HG02642 (cell line): ENCODE measurements around the gene RALGAPA1.
"Not testable (repeated sequence)": the region's sequence is repeated elsewhere in the genome, so short reads cannot be mapped to it uniquely, and the experiment has no call there.

Source experiments
- ATAC-seq: cut with Tn5 transposase; IDR thresholded peaks from one replicate; pipeline ENCODE4 v1.9.1; 2021; ENCODE audit warnings: mild to moderate bottlenecking; ENCODE audit not compliant: unreplicated experiment, poor library complexity

The RALGAPA1 gene

DNA sequence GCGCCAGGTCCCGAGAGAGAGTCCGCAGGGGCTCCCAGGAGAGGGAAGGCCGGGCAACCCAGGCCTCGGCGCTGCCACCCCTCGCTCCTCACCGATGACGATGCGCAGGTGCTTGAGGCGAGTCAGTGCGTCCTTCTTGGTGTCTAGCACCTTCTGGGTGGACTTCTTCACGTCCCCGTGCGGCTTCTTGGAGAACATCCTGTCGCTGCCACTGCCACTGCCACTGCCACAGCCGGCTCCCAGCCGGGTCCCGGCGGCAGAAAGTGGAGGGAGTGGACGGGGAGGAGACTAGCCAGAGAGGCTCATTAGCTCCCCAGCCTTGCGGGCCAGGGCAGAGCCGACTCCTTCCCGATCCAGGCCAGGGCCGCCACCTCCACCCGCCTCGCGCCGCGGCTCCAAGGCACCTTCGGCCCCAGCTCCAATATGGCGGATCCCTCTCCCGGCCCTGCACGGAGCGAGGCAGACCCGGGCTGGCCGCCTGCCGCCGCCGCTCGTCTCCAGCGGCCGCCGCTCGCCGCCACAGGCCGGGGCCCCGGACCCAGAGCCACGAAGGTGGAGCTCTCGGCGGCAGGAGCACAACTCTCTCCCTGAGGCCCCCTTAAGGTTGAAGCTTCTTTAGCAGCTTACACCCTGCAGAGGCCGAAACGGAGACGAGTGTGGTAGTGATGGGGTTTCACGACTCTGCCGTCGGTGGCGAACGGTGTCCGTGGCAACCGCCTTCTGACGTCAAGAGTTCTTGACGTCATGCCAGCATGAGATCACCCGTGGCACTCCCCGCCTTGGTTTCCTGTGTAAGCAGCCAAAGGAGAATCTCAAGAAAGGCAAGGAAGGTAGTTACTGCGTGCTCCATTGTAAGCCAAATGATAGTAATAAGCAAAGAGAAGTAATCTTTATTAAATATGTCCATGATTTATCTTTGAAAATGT, at the start of gene RALGAPA1:
Gene RALGAPA1, minus strand, starts transcription at position 658 of the 926 bp plus-strand sequence. Its CDS starts 460 bp downstream, at position 198.
- peak; percentile 98 for ATAC-seq

DNA sequence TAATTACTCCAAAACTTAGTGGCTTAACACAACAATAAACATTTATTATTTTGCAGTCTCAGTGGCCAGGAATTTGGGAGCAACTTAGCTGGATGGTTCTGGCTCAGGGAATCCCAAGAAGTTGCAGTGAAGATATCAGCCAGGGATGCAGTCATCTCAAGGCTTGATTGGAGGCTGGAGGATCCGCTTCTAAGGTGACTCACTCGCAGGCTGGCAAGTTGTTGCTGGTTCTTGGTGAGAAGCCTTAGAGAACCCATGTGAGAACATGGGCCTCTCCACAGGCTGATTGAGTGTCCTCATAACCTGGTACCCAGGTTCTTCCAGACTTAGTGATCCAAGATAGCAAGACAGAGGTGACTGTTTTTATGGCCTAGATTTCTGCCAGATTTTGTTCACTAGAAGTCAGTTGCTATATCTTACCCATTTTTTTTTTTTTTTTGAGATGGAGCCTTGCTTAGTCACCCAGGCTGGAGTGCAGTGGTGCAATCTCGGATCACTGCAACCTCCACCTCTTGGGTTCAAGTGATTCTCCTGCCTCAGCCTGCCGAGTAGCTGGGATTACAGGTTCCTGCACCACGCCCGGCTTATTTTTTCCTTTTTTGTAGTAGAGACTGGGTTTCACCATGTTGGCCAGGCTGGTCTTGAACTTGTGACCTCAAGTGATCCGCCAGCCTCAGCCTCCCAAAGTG, 49.6 kb upstream of the RALGAPA1 start:
- no peak for ATAC-seq

DNA sequence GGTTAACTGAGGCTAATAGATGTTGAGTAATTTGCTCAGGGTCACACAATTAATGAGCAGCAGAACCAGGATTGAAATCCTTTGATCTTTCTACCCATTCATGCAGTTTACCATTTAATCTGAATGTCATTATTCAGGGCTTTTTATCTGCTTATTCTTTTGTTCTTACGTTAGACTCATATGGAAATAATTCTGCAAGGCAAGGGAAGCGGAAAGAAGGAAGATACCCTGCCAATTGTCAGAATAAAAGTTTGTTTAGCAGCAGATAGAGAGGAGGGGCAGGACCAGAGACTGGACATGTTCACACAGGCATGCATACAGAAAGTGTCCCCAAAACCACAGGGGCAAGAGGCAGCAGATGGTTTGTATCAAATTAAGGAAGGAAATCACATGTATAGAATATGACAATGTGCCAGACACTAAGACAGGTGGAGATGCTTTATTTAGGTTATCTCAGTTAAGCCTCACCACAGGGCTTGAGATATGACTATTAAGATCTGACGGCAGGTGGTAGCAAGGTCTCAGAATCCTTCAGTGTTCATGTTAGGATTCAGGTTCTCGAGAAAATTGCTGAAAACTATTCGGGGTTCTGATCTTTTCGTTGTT, 46.9 kb upstream of the RALGAPA1 start:
- ATAC-seq, result peak; percentile 95

DNA sequence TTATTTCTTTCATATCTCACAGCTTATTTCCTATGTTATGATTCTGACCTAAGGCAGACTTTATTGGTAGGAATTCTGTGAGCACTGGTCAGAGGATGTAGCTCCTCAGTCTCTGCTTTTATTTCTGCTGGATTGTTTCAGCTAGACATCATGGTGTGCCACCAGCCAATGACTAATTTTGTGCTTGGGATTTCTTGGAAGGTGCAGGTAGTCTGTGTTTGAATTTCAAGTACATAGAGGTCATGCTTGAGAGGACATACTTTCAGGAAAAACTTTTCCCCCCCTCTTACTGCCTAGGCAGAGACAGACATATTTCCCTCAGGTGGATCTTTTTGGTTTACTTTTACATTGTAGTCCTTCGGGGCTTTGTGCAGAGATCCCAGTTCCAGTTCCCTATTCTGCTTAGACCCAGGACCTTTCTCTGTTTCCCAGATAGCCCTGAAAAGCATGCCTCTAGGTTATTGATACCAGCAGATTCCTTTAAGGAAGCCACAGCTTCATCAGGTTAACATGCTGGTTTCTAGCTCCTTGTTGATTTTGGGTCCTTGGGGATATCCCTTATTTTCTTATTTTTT, 45.7 kb upstream of the RALGAPA1 start:
- no peak for ATAC-seq

DNA sequence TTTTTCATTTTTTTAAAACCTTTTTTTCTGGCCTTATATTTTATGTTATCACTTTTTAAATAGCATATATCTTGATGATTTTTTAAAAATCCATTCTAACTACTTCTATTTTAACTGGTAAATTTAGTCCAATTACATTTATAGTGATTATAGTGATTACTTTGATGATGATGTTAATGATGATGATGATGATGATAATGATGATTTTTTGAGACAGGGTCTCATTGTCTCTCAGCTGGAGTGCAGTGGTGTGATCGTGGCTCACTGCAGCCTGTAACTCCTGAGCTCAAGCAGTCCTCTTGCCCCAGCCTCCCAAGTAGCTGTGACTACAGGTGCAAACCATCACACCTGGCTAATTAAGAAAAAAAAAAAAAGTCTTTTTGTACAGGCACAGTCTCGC, 44.1 kb upstream of the RALGAPA1 start:
- ATAC-seq, result no peak

DNA sequence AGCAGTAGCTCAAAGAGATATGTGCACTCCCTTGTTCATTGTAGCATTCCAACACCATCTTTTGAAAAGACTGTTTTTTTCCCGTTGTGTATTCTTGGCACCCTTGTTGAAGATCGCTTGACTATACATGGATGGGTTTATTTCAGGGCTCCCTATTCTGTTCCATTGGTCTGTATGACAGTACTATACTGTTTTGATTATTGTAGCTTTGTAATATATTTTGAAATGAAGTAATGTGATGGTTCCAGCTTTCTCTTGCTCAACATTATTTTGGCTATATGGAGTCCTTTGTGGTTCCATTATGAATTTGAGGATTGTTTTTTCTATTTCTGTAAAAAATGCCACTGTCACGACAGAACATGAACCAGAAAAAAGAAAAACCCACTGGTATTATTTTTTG, 42.7 kb upstream of the RALGAPA1 start:
- ATAC-seq, result no peak

DNA sequence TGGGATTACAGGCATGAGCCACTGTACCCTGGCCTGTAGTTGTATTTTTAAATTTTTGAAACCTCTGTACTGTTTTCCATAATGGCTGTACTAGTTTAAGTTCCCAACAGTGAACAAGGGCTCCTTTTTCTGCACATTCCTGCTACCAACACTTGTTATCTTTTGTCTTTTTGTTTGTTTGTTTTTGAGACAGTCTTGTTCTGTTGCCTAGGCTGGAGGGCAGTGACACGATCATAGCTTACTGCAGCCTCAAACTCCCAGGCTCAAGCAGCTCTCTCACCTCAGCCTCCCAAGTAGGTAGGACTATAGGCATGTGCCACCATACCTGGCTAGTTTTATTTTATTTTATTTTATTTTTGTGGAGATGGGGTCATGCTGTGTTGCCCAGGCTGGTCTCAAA, 40.0 kb upstream of the RALGAPA1 start:
- ATAC-seq, result no peak

DNA sequence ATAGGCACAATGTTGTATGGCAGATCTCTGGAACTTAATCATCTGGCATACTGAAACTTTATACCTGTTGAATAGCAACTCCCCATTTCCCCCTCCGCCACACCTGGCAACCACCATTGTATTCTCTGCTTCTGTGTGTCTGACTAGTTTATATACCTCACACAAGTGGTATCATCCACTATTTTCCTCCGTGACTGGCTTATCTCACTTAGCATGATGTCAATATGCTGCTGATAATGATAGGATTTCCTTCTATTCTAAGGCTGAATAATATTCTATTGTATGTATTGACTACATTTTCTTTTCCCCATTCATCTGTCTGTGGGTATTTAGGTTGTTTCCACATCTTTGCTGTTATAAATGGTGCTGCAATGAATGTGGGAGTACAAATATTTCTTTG, 38.5 kb upstream of the RALGAPA1 start:
- no peak for ATAC-seq

DNA sequence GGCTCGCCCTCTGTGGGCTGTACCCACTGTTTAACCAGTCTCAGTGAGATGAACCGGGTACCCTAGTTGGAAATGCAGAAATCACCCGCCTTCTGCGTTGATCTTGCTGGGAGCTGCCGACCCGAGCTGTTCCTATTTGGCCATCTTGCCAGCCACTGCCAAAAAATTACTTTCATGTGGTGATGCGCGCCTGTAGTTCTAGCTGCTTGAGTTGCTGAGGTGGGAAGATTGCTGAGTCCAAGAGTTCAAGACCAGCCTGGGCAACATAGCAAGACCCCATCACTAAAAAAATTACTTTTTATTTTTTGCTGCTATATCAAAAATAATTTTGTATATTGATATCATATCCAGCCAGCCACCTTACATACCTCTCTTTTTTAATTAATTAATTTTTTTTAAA, 35.4 kb upstream of the RALGAPA1 start:
- ATAC-seq, result no peak

DNA sequence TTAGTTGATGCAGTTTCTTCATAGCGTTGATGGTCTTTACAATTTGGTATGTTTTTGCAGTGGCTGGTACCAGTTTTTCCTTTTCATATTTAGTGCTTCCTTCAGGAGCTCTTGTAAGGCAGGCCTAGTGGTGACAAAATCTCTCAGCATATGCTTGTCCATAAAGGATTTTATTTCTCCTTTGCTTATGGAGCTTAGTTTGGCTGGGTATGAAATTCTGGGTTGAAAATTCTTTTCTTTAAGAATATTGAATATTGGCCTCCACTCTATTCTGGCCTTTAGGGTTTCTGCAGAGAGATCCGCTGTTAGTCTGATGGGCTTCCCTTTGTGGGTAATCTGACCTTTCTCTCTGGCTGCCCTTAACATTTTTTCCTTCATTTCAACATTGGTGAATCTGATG, 33.1 kb upstream of the RALGAPA1 start:
- ATAC-seq, result not testable (repeated sequence)

DNA sequence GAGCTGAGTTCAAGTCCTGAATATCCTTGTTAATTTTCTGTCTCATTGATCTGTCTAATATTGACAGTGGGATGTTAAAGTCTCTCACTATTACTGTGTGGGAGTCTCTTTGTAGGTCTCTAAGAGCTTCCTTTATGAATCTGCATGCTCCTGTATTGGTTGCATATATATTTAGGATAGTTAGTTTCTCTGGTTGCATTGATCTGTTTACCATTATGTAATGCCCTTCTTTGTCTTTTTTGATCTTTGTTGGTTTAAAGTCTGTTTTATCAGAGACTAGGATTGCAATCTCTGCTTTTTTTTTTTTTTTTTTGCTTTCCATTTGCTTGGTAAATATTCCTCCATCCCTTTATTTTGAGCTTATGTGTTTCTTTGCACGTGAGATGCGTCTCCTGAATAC, 32.6 kb upstream of the RALGAPA1 start:
- not testable (repeated sequence) for ATAC-seq

DNA sequence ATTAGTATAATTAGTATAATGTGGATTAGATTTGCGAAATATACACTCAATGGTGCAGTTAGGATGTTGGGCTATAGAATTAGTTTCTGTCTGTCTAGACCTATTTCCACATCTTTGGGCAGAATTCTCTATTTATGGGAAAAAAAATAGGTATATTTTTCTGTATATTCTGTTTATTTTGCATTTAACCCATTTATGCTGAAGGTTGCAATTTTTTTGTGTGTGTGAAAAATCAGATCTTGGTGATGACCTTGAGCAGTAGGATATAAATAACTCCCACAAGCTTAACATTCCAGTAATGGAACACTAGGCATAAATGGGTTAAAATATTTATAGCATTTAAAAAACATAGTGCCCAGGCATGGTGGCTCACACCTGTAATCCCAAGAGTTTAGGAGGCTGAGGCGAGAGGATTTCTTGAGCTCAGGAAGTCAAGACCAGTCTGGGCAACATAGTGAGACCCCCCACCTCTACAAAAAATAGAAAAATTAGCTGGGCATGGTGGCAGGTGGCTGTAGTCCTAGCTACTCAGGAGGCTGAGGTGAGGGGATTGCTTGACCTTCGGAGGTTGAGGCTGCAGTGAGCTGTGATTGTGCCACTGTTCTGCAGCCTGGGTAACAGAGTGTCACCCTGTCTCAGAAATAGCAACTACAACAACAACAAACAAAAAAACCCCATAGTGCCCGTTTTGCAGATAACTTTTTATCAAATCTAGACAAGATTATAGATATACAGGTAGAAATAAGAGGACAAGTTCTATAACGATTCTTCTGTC, 26.3 kb upstream of the RALGAPA1 start:
- ATAC-seq, result no peak

DNA sequence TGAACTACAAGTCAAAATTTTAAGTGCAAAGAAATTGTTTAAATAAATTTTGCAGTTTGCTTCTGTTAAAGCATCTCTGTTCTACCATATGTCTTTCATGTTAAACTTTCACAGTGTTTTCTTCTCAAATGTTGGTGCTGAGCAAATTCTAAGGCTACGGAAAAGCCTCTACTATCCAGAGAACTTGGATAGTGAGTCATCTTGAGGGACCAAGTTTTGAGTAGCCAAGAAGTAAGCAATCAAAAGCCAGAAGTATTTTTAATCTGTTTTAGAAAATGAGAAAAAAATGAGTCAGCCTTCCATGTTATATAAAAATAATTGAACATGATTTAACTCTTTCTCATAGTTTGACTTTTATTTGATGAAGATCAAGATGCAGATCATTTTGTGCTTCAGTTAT, 20.4 kb upstream of the RALGAPA1 start:
- ATAC-seq, result no peak

DNA sequence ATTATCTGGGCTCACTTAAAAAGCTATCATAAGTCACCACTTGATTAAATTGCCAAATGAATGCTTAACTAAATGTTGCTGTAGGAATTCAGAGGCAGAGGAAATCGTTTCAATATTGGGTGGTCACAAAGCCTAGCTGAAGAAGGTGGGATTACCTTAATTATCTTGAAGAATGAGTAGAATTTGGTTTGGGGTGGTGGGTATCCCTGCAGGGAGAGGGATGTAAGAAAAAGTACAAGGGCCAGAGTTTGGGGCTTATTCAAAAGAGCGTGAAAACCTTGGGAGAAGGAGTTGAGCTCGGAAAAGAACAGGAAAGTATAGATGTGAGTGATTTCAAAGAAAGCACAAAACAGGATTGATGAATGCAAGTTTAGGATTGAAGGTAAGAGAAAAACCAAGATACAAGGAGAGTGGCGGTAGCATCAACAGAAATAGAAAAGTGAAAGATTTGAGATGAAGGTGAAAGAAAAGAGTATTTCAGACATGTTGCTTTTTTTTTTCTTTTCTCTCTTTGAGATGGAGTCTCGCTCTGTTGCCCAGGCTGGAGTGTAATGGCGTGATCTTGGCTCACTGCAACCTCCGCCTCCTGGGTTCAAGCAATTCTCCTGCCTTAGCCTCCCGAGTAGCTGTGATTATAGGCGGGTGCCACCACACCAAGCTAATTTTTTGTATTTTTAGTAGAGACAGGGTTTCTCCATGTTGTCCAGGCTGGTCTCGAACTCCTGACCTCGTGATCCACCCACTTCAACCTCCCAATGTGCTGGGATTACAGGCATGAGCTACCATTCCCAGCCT, 18.8 kb upstream of the RALGAPA1 start:
- no peak for ATAC-seq

DNA sequence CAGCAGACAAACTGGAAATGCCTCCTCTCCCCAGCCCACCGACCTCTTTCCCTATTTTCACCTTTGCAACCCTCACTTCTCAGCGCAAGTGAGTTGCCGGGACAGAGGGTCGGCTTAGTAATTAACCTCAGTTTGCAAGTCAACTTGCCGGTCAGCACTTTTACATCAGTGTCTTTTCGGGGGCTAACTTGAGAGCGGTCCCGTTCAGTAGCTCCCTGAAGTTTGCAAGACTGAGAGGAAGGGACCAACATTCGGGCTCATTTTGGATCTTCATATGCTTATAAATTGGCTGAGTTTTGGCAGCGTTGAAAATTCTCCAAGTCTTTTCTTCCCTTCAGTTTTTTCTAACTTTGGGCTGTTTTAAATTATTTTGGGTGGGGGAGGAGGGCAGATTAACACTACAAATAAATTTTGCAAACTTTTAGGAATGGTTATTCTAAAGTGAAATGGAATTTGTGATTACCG, 17.9 kb upstream of the RALGAPA1 start:
- ATAC-seq, result no peak

DNA sequence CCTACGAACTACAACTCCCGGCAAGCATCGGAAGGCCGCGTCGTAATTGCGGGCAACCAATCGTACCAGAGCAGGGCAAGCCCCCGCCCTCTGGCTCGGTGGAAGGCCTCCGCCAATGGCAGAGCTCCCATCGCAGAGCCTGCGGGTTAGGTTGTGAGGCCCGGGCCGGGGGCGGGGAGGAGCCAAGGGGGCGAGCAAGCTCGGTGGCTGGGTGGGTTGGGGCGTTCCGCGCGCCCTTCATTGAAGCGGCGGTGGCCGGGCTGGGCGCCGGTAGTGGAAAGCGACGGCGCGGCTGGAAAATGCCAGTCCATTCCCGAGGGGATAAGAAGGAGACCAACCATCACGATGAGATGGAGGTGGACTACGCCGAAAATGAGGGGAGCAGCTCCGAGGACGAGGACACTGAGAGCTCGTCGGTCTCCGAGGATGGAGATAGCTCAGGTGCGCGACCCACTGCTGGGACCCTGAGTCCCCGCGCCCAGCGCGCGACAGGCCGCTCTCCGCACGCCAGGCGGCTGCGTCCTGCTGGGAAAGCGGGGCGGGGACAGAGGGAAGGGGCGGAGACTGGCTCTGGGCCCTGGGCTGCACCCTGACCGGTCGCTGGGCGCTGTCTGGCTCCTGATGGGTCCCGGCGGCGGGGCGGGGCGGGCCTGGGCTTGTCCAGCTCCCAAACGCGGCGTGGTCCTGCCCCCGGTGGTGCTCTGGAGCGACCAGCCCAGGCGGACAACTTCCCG, 17.3 kb upstream of the RALGAPA1 start, which contains the start of gene BRMS1L:
Gene BRMS1L, plus strand, starts transcription at position 121 of the 734 bp plus-strand sequence. Its CDS starts 179 bp downstream, at position 300.
- ATAC-seq, result peak; percentile 96

DNA sequence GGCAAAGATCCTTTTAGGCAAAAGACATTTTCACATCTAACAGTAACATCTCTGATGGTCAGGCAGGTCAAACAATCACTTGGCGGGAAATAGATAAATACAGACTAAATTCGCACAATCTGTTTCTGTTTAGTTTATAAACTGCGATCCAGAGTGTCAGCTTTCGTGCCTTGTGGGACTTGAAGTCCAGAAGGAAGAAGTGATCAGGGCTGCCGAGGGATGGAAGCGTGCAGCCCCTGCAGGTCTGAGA, 16.8 kb upstream of the RALGAPA1 start:
- no peak for ATAC-seq

DNA sequence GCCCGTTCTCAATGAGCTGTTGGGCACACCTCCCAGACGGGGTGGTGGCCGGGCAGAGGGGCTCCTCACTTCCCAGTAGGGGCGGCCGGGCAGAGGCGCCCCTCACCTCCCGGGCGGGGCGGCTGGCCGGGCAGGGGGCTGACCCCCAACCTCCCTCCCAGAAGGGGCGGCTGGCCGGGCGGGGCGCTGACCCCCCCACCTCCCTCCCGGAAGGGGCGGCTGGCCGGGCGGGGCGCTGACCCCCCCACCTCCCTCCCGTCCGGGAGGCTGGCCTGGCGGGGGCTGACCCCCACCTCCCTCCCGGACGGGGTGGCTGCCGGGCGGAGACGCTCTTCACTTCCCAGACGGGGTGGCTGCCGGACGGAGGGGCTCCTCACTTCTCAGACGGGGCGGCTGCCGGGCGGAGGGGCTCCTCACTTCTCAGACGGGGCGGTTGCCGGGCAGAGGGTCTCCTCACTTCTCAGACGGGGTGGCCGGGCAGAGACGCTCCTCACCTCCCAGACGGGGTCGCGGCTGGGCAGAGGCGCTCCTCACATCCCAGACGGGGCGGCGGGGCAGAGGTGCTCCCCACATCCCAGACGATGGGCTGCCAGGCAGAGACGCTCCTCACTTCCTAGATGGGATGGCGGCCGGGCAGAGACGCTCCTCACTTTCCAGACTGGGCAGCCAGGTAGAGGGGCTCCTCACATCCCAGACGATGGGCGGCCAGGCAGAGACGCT, 15.5 kb upstream of the RALGAPA1 start:
- not testable (repeated sequence) for ATAC-seq
